ENCODE data around the gene CASP1.

Gene CASP1

GRCh38 chr11:105054723-105055493 is 20.0 kb upstream of the CASP1 start:
- H3K4me3 ChIP-seq (ENCODE audit: low read depth, low read length): no peak overlapping the region
- TF ChIP-seq POLR2A (IDR thresholded peaks at IDR 0.05; ENCODE audit: extremely low read depth, insufficient read length) (no peak), MYC (IDR thresholded peaks at IDR 0.05; ENCODE audit: low read depth, low read length) (no peak)
- TF ChIP-seq, protein P1, sequence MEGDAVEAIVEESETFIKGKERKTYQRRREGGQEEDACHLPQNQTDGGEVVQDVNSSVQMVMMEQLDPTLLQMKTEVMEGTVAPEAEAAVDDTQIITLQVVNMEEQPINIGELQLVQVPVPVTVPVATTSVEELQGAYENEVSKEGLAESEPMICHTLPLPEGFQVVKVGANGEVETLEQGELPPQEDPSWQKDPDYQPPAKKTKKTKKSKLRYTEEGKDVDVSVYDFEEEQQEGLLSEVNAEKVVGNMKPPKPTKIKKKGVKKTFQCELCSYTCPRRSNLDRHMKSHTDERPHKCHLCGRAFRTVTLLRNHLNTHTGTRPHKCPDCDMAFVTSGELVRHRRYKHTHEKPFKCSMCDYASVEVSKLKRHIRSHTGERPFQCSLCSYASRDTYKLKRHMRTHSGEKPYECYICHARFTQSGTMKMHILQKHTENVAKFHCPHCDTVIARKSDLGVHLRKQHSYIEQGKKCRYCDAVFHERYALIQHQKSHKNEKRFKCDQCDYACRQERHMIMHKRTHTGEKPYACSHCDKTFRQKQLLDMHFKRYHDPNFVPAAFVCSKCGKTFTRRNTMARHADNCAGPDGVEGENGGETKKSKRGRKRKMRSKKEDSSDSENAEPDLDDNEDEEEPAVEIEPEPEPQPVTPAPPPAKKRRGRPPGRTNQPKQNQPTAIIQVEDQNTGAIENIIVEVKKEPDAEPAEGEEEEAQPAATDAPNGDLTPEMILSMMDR (IDR thresholded peaks at IDR 0.05; ENCODE audit: low read depth, low read length): no peak
- TF ChIP-seq, protein P2, sequence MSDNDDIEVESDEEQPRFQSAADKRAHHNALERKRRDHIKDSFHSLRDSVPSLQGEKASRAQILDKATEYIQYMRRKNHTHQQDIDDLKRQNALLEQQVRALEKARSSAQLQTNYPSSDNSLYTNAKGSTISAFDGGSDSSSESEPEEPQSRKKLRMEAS (IDR thresholded peaks at IDR 0.05; ENCODE audit: low read depth, low read length): no peak
- DNase-seq (ENCODE audit: low read depth): peak; percentile 16

GRCh38 chr11:105052487-105052886 is 17.5 kb upstream of the CASP1 start:
- no peak overlapping the region for H3K4me3 ChIP-seq (ENCODE audit: low read depth, low read length)
- no peak for DNase-seq (ENCODE audit: low read depth)
- TF ChIP-seq, protein P2 (IDR thresholded peaks at IDR 0.05; ENCODE audit: low read depth, low read length): no peak
- TF ChIP-seq, protein P1 (IDR thresholded peaks at IDR 0.05; ENCODE audit: low read depth, low read length): no peak
- no peak for TF ChIP-seq MYC (IDR thresholded peaks at IDR 0.05; ENCODE audit: low read depth, low read length)
- TF ChIP-seq POLR2A (IDR thresholded peaks at IDR 0.05; ENCODE audit: extremely low read depth, insufficient read length): no peak

DNA sequence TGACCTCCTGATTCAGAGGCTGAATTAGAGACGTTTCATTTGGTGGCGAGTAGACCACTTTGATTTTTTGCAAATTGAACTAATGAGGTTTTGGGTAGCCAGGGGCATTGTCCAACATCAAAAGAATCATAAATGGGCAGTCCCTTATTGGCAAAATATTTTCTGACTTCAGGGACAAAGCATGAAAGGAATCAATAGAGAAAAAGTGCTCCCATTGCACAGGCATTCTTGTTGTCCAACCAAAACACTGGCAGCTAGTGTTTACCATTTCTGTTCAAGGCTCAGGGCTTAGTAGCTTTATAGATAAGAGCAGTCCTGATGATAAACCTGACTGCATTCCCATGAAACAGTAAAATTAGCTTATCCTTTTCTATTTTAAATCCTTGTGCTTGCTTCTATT is 16.6 kb upstream of the CASP1 start:
- no peak for TF ChIP-seq MYC (IDR thresholded peaks at IDR 0.05; ENCODE audit: low read depth, low read length)
- TF ChIP-seq, protein P1 (IDR thresholded peaks at IDR 0.05; ENCODE audit: low read depth, low read length): no peak
- no peak for TF ChIP-seq POLR2A (IDR thresholded peaks at IDR 0.05; ENCODE audit: extremely low read depth, insufficient read length)
- TF ChIP-seq, protein P2 (IDR thresholded peaks at IDR 0.05; ENCODE audit: low read depth, low read length): no peak
- no peak for DNase-seq (ENCODE audit: low read depth)
- no peak overlapping the region for H3K4me3 ChIP-seq (ENCODE audit: low read depth, low read length)

DNA sequence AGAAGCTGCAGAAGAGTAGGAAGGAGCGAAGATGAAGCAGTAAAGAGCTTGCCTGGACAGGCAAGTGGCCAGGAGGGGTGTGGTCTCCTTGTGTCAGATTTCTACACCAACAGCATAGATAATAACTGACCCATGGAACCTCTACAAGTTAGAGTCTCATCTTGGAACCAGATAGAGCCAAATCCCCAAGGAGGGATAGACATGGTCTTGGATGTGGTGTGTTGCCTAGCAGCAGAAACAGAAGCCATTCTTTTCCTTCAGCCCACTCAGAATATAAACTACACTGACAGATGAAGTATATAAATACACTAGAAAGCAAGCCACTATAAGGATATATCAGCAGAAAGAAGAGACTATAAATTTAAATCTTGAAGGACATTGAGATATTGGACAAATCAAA is 14.5 kb upstream of the CASP1 start:
- TF ChIP-seq MYC (IDR thresholded peaks at IDR 0.05; ENCODE audit: low read depth, low read length): no peak
- H3K4me3 ChIP-seq (ENCODE audit: low read depth, low read length): no peak overlapping the region
- DNase-seq (ENCODE audit: low read depth): no peak

GRCh38 chr11:105046898-105047579 is 12.1 kb upstream of the CASP1 start:
- TF ChIP-seq MYC (IDR thresholded peaks at IDR 0.05; ENCODE audit: low read depth, low read length): no peak
- TF ChIP-seq POLR2A (IDR thresholded peaks at IDR 0.05; ENCODE audit: extremely low read depth, insufficient read length): no peak
- TF ChIP-seq, protein P1 (IDR thresholded peaks at IDR 0.05; ENCODE audit: low read depth, low read length): no peak
- TF ChIP-seq, protein P2 (IDR thresholded peaks at IDR 0.05; ENCODE audit: low read depth, low read length): no peak
- DNase-seq (ENCODE audit: low read depth): no peak
- H3K4me3 ChIP-seq (ENCODE audit: low read depth, low read length): no peak overlapping the region

- no peak for DNase-seq (ENCODE audit: low read depth)
- peak overlapping the region; percentile 62 for H3K4me3 ChIP-seq (ENCODE audit: low read depth, low read length)
- TF ChIP-seq, protein P2 (IDR thresholded peaks at IDR 0.05; ENCODE audit: low read depth, low read length): no peak
- TF ChIP-seq, protein P1 (IDR thresholded peaks at IDR 0.05; ENCODE audit: low read depth, low read length): no peak
- no peak for TF ChIP-seq MYC (IDR thresholded peaks at IDR 0.05; ENCODE audit: low read depth, low read length)
- no peak for TF ChIP-seq POLR2A (IDR thresholded peaks at IDR 0.05; ENCODE audit: extremely low read depth, insufficient read length)
Observed at GRCh38 chr11:105045676-105046296, 10.8 kb upstream of the CASP1 start.

Data from NB4 (cell line).